CD14-positive monocyte (primary cell): ENCODE data around the gene LRIG1. TPM values are rescaled to one million over a fixed set of nuclear protein-coding genes. Genes with fewer than 3 reads are reported as not detected.

Experiments
- DNase-seq, 3 donors: peaks; one replicate each; pipeline ENCODE4 v3.0.0-alpha.2; 2011 to 2022
- H2AFZ ChIP-seq: 2 replicates; pipeline ENCODE4 v1.6.0; 2012; ENCODE audit warnings: mild to moderate bottlenecking, low read depth, low read length, inconsistent platforms; ENCODE audit not compliant: insufficient read depth, poor library complexity, severe bottlenecking
- H3K27ac ChIP-seq, 2 donors: 1 replicate in 1 of 2; 2 replicates in 1 of 2; pipeline ENCODE4 v1.5.1; 2012 to 2013; ENCODE audit warnings: low read length in 2 of 2, control low read depth in 1 of 2, inconsistent platforms in 1 of 2, low read depth in 1 of 2, mild to moderate bottlenecking in 1 of 2
- H3K27me3 ChIP-seq, 2 donors: one replicate each; pipeline versions ENCODE4 v1.6.0 to v1.6.1; 2011 to 2013; ENCODE audit warnings: low read length in 2 of 2; ENCODE audit not compliant: control insufficient read depth in 2 of 2, insufficient read depth in 2 of 2
- H3K36me3 ChIP-seq, 2 donors: replicated peaks in 1 of 2; 1 replicate in 1 of 2; 2 replicates in 1 of 2; pipeline versions ENCODE4 v1.5.1 to v1.6.1; 2012 to 2013; ENCODE audit warnings: low read length in 2 of 2, control low read depth in 1 of 2, inconsistent platforms in 1 of 2, mild to moderate bottlenecking in 1 of 2; ENCODE audit not compliant: insufficient read depth in 2 of 2, control insufficient read depth in 1 of 2
- H3K4me1 ChIP-seq, 2 donors: 1 replicate in 1 of 2; 2 replicates in 1 of 2; pipeline versions ENCODE4 v1.5.1 to v1.6.1; 2012 to 2013; ENCODE audit warnings: low read length in 2 of 2, control low read depth in 1 of 2, inconsistent platforms in 1 of 2, mild to moderate bottlenecking in 1 of 2, moderate library complexity in 1 of 2; ENCODE audit not compliant: insufficient read depth in 2 of 2, control insufficient read depth in 1 of 2
- H3K4me2 ChIP-seq: replicated peaks from 2 replicates; pipeline ENCODE3; 2012; ENCODE audit warnings: low read length, moderate library complexity, mild to moderate bottlenecking; ENCODE audit not compliant: poor library complexity, severe bottlenecking; ENCODE audit errors: extremely low read depth
- H3K4me3 ChIP-seq, 3 experiments: fragments of 200-600 bp in 1 of 3; sonication (generic) in 1 of 3; replicated peaks in 1 of 3; 1 replicate in 2 of 3; 2 replicates in 1 of 3; pipeline ENCODE4 v1.5.1; 2011 to 2013; ENCODE audit warnings: low read length in 3 of 3, mild to moderate bottlenecking in 3 of 3, control low read depth in 2 of 3, low read depth in 2 of 3, inconsistent platforms in 1 of 3, moderate library complexity in 1 of 3
- H3K79me2 ChIP-seq: 2 replicates; pipeline ENCODE4 v1.6.0; 2012; ENCODE audit warnings: mild to moderate bottlenecking, control low read depth, inconsistent platforms, low read length, moderate library complexity; ENCODE audit not compliant: insufficient read depth
- H3K9ac ChIP-seq: 2 replicates; pipeline ENCODE4 v1.6.0; 2017; ENCODE audit warnings: low read length, mild to moderate bottlenecking; ENCODE audit not compliant: insufficient read depth, poor library complexity, severe bottlenecking
- H3K9me3 ChIP-seq, 2 donors: replicated peaks in 1 of 2; 1 replicate in 1 of 2; 2 replicates in 1 of 2; pipeline versions ENCODE4 v1.5.1 to v1.6.1; 2012 to 2013; ENCODE audit warnings: low read length in 2 of 2, control low read depth in 1 of 2; ENCODE audit not compliant: control insufficient read depth in 1 of 2, insufficient read depth in 1 of 2
- H4K20me1 ChIP-seq: 2 replicates; pipeline ENCODE4 v1.6.0; 2012; ENCODE audit warnings: mild to moderate bottlenecking, low read length, control low read depth, moderate library complexity; ENCODE audit not compliant: insufficient read depth
- H3K27ac Mint-ChIP-seq, 7 donors: one replicate each; pipeline ENCODE4 v1.8.0; 2020; ENCODE audit warnings: mild to moderate bottlenecking in 7 of 7, mixed read lengths in 7 of 7, moderate library complexity in 6 of 7, inconsistent platforms in 2 of 7
- H3K27me3 Mint-ChIP-seq, 3 donors: one replicate each; pipeline ENCODE4 v1.8.0; 2021 to 2022; ENCODE audit warnings: low read depth in 3 of 3, mild to moderate bottlenecking in 3 of 3, mixed read lengths in 3 of 3, moderate library complexity in 3 of 3, inconsistent platforms in 1 of 3
- H3K36me3 Mint-ChIP-seq, 2 donors: one replicate each; pipeline ENCODE4 v1.8.0; 2020; ENCODE audit warnings: mixed read lengths in 2 of 2, inconsistent platforms in 1 of 2, mild to moderate bottlenecking in 1 of 2
- H3K4me1 Mint-ChIP-seq: one replicate; pipeline ENCODE4 v1.8.0; 2020; ENCODE audit warnings: mild to moderate bottlenecking, mixed read lengths
- H3K4me3 Mint-ChIP-seq, 2 donors: one replicate each; pipeline ENCODE4 v1.8.0; 2020; ENCODE audit warnings: mild to moderate bottlenecking in 2 of 2, mixed read lengths in 2 of 2, moderate library complexity in 1 of 2
- H3K9me3 Mint-ChIP-seq, 7 donors: one replicate each; pipeline ENCODE4 v1.8.0; 2020 to 2022; ENCODE audit warnings: mixed read lengths in 7 of 7, mild to moderate bottlenecking in 6 of 7, moderate library complexity in 6 of 7, inconsistent platforms in 2 of 7
- WGBS: methylation state at CpG from one replicate; pipeline ENCODE4 v1.1.5; 2013; ENCODE audit warnings: missing lambda C conversion rate; ENCODE audit not compliant: insufficient coverage; 5-methylcytosine and 5-hydroxymethylcytosine counted together
- intact Hi-C, 2 donors: fragments of 100-400 bp; cut with micrococcal nuclease; formaldehyde crosslinking; loops; one replicate each; pipeline versions ENCODE4 v1.15.0 to v1.15.1; 2023
- polyA plus RNA-seq, 3 donors: library from polyadenylated mRNA; depleted of rRNA in 1 of 3; unstranded in 2 of 3; stranded (reverse) in 1 of 3; fragments of 300-500 nt in 2 of 3; fragments of >200 nt in 1 of 3; fragmentation: Illumina TruSeq in 2 of 3; gene quantifications; 1 replicate in 2 of 3; 2 replicates in 1 of 3; pipeline ENCODE4 v1.2.3, GENCODE V29; 2012 to 2021
- TF ChIP-seq, protein P1 (sequence below): fragments of 200-600 bp; IDR thresholded peaks from one replicate; pipeline ENCODE4 v1.8.0; 2022; ENCODE audit warnings: antibody characterized with exemption, mild to moderate bottlenecking

The LRIG1 gene
- polyA plus RNA-seq, 3 donors, result 0.82 to 1.9 (median 1.0) TPM

DNA sequence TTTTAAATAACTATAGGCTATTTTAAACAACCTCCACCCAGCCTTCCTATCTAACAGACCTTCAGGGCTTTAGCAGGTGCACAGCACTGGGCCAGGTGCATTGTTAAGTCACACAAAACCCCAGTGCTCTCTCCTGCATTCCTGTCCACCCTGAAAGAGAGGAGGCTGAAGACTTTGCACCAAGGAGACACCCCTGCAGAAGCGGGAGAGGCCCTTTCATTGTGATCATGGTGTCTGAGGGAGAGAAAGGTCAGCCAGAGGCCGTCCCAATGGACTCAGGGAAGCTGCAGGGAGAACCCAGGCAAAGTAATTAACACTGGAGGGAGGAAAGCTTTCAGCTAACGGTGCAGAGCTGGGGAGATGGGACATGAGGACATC, 5.2 kb downstream of the LRIG1 start:
- Histone ChIP-seq H3K27ac (no peak overlapping the region), H4K20me1 (no peaks in the 10 kb centered on the region), H3K9ac (no peak overlapping the region), H3K4me2 (no peak overlapping the region), H3K4me3 (no peak overlapping the region), H3K27me3 (peaks cover 7 to 19% of the 10 kb centered on the region in 2 donors), H3K79me2 (no peaks in the 10 kb centered on the region), H2AFZ (no peak overlapping the region), H3K9me3 (no peaks in the 10 kb centered on the region), H3K4me1 (peaks cover 12 to 13% of the 10 kb centered on the region in 2 donors), H3K36me3 (no peaks in the 10 kb centered on the region)
- no peak for DNase-seq
- intact Hi-C loops, result no loop called here
- H3K27ac Mint-ChIP-seq, result no peak overlapping the region
- peaks cover 13 to 22% (median 14%) of the 10 kb centered on the region in 3 donors for H3K27me3 Mint-ChIP-seq
- no CpG with 5 or more reads among the region's 3 CpGs for WGBS
- TF ChIP-seq, protein P1, sequence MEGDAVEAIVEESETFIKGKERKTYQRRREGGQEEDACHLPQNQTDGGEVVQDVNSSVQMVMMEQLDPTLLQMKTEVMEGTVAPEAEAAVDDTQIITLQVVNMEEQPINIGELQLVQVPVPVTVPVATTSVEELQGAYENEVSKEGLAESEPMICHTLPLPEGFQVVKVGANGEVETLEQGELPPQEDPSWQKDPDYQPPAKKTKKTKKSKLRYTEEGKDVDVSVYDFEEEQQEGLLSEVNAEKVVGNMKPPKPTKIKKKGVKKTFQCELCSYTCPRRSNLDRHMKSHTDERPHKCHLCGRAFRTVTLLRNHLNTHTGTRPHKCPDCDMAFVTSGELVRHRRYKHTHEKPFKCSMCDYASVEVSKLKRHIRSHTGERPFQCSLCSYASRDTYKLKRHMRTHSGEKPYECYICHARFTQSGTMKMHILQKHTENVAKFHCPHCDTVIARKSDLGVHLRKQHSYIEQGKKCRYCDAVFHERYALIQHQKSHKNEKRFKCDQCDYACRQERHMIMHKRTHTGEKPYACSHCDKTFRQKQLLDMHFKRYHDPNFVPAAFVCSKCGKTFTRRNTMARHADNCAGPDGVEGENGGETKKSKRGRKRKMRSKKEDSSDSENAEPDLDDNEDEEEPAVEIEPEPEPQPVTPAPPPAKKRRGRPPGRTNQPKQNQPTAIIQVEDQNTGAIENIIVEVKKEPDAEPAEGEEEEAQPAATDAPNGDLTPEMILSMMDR, result no peak
- H3K4me3 Mint-ChIP-seq, result no peak overlapping the region
- H3K36me3 Mint-ChIP-seq, result peaks cover 0 to 2% of the 10 kb centered on the region in 2 donors
- peaks cover 0 to 4% (median 0%) of the 10 kb centered on the region in 7 donors for H3K9me3 Mint-ChIP-seq
- H3K4me1 Mint-ChIP-seq, result peaks cover 29% of the 10 kb centered on the region

DNA sequence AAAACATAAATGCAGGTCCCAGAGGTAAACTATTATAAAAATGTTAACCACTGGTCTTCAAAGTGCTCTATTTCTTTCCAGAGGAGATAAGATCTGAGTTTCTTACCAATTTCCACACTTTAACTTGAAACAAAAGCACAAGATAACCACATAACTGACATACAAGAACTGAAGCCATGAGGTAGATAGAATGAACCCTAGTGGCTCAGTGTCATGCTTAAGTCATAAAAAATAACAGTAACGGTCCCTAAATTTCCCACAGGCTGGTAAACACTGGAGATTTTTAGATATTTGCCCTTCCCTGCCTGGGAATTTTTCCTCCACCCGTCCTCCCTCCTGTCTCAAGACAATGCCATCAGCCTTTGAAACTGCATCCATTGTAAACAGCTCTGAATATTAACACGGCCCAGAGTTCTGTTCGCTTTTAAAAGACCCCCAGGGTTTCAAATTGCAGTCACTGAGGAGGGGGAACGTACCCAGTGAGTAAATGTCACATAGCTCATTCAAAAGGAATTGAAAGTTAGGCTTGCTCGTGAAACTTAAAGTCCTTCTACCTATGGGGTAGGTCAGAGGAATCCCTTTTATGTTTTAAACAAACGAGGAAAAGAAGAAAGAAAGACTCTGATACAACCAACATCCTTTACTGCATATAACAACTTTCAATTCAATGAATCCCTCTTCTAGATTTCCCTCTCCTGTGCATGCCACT, 5.7 kb downstream of the LRIG1 start:
- intact Hi-C loops, result no loop called here
- Histone ChIP-seq H2AFZ (no peak overlapping the region), H3K36me3 (no peaks in the 10 kb centered on the region), H3K27ac (no peak overlapping the region), H3K9ac (no peak overlapping the region), H3K9me3 (no peaks in the 10 kb centered on the region), H3K27me3 (peaks cover 7 to 19% of the 10 kb centered on the region in 2 donors), H3K4me1 (peaks cover 15% of the 10 kb centered on the region in 2 donors), H4K20me1 (no peaks in the 10 kb centered on the region), H3K4me3 (no peak overlapping the region), H3K4me2 (no peak overlapping the region), H3K79me2 (no peaks in the 10 kb centered on the region)
- Mint-ChIP-seq H3K4me1 (peaks cover 35% of the 10 kb centered on the region), H3K9me3 (peaks cover 0 to 4% (median 0%) of the 10 kb centered on the region in 7 donors), H3K36me3 (peaks cover 0 to 2% of the 10 kb centered on the region in 2 donors), H3K4me3 (no peak overlapping the region), H3K27ac (no peak overlapping the region), H3K27me3 (peaks cover 13 to 22% (median 14%) of the 10 kb centered on the region in 3 donors)
- no peak for DNase-seq
- TF ChIP-seq, protein P1, result no peak
- 100% methylated on average over 2 of the region's 7 CpGs for WGBS
